HG02938 (cell line): ENCODE results near the gene C1orf167.

Experiments used
- ATAC-seq: cut with Tn5 transposase; IDR thresholded peaks from one replicate; pipeline ENCODE4 v1.9.1; 2021; ENCODE audit warnings: mild to moderate bottlenecking, moderate library complexity; ENCODE audit not compliant: unreplicated experiment

Gene C1orf167

DNA sequence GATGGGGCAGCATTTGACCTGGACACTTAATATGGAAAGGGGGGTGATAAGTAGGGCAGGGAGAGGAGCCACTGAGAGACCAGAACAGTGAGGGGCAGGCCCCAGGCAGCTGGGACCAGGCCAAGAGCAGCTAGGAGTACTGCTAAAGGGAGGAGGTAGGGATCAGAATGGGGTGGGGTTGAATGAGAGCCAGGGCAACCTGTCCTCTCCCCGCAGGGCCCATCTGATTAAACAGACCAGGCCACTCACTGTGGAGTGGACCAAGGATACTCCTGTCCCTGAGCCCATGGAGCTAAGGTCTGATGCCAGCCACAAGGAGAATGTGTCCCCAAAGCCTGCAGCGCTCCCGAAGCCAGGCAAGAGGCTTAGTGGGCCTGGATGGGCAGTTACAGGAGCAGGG lies 2.1 kb downstream of the C1orf167 start:
- no peak for ATAC-seq

DNA sequence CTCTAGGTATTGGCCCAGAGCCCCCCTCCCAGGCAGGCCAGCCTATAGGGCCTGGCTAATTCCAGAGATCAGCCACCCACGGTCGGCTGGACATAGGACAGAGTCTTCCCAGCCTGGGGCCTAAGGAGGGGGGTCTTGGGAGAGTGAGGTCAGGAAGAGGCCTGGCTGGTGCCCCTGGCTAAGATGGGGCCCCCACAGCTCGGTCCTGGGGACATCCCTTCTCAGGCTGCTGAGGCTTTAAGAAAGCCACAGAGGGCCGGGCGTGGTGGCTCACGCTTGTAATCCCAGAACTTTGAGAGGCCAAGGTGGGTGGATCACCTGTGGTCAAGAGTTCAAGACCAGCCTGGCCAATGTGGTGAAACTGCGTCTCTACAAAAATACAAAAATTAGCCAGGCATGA lies 2.5 kb downstream of the C1orf167 start:
- no peak for ATAC-seq

DNA sequence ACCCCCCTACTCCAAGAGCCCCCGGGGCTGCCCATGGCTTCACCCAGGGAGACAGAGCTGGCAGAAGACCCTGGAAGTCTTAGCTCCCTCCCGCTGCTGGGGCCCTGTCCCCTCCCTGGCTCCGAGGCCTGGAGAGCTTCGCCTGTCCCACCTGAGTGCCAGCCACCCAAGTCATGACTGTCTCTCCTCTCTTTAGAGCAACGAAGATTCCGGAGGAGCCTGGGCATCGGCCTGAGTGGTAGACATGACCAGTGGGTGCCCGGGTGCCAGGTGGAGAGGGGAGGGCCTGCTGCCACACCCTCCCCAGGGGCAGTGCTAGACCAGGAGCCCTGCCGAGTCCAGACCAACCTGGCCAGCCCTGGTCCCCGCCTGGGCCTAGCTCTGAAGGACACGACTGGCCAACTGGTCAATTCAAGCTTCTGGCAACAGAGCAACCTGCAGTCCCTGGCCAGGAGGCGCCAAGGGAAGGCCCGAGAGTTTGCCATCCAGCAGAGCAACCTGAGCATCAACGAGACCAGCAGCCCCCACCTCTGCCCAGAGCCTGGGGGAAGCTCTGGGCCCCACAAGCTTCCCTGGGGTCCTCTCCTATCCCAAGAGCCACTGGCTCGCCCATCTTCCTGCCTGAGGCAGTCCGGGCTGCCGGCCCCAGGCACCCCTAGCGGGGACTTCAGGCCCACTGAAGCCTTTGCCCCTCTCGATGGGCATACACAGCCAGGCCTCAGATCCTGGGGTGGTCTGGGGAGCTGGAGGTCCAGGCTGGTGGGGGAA lies 3.9 kb downstream of the C1orf167 start:
- ATAC-seq = no peak

DNA sequence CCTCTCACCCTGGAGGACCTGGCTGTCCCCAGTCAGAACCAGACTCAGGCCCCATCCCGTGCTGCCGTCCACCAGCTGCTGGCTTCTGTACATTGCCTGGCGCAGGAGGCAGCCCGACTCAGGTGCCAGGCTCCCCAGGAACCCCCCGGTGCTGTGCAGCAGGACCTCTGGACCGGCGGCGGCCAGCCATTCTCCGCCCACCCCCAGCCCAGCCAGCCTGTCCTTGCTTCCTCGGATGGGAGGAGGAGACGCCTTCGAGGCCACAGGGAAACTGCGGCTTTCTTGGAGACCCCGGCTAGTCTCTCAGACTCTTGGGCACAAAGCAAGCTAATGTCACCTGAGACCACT lies 4.4 kb downstream of the C1orf167 start:
- ATAC-seq = no peak

DNA sequence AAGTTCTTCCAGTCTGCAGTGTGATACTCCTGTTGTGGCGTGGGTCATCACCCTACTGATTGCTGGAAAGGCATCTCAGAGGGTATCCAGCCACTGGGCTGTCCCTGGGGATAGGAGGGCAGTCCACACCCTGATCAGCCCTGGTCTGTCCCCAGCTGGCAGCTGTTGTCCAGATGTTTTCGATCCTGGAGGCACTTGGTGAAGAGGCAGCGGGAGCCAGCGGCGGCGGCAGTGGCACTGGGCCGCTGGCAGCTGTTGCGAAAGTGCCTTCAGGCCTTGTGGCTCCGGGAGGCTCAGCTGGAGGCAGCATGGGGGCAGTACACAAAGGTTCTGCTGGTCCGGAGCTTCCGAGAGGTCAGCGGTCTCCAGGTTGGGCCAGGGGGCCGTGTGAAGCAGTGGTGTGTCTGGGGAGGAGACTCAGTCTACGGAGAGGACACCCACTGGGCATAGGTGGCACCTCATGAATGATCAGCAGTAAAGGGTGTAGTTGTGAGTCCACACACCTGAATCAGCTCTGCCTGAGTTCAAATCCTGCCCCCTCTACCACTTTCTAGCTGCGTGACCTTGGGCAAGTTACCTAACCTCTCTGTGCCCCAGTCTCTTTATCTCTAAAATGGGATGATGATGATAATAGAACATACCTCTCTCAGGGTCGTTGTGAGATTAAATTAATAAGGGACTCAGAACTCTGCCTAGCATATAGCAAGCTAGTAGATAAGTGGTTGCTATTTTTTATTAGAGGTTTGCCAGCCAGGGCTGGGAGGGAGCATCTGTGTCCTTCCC lies 6.1 kb downstream of the C1orf167 start:
- no peak for ATAC-seq

DNA sequence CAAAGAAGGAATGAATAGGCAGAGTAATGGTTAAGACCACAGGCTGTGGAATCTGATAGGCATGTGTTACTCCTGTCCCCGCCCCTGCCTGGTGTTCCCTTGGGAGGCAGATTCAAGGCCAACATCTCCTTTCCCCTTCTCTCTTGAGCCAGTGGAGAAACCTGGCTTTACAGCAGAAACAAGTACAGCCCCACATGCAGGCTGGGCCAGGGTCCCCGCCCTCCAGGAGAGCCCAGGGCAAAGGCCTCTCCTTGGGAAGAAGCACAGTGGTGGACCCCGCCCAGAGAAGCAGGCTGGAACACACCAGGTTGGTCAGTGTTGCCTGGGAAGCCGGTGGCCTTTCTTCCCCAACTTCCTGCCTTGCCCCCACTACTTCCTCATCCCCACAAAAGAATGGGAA lies 6.8 kb downstream of the C1orf167 start:
- no peak for ATAC-seq

DNA sequence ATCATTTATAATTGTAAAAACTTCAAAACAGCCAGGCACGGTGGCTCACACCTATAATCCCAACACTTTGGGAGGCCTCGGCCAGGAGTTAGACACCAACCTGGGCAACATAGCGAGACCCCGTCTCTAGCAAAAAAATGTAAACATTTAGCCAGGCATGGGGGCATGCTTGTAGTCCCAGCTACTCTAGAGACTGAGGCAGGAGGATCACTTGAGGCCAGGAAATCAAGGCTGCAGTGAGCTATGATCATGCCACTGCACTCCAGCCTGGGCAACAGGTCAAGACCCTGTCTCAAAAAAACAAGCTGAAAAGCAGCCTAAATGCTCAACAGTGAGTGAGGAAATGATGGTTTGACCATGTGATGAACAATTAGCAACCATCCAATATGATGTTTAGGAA lies 7.3 kb downstream of the C1orf167 start:
- no peak for ATAC-seq

DNA sequence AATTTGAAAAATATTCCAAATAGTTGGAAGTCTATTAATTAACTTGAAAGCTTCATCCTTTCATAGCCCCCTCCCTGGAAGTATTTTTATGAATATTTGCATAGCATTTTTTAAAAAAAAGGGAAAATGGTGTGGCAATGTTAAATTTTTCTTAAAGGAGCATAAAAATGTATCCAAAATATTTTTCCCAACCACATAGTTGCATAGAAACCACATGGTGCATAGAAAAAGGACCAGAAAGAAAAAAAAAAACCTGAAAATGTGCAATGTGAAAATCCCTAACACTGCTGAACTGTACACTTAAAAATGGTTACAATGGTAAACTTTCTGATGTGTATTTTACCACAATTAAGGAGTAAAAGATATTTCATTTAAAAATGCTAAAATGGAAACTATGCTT lies 8.0 kb downstream of the C1orf167 start:
- ATAC-seq = no peak

DNA sequence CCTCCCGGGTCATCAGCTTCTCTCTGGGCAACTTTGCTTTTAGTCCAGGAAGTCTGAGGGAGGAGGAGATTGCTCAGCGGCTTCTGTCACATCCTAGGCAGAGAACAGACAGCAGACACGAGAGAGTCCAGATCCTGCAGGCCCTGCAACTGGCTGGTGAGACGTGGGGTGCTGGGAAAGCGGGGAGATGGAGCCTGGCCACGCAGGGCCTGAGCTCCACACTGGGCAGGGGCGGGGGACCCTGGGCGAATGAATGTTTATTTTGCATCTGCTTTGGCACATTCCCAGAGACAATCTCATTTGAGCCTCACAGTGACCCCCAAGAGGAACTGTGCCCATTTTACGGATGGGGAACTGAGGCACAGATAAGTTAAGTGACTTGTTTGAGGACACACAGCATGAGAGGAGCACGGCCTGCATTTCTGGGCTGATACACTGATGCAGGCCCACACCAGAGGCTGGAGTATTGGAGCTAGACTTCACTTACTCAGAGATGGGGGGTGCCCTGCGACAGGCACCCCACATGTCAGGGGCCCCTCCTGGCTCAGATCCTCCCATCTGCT lies 9.6 kb downstream of the C1orf167 start:
- no peak for ATAC-seq

DNA sequence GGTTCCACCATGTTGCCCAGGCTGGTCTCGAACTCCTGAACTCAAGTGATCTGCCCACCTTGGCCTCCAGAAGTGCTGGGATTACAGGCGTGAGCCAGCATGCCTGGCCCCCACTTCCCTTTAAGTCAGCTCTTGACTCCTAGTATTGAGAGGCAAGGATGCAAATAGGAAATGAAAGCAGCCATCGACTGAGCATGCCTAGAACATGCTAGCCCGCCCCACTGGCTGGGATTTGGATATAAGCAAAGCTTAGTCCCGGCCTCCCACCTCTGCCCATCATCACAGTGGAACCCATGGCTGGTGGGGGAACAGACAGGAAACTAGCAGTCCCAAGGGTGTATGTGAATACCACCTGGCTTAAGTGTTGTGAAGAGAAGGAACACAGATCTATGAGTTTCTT lies 10.5 kb downstream of the C1orf167 start:
- no peak for ATAC-seq

DNA sequence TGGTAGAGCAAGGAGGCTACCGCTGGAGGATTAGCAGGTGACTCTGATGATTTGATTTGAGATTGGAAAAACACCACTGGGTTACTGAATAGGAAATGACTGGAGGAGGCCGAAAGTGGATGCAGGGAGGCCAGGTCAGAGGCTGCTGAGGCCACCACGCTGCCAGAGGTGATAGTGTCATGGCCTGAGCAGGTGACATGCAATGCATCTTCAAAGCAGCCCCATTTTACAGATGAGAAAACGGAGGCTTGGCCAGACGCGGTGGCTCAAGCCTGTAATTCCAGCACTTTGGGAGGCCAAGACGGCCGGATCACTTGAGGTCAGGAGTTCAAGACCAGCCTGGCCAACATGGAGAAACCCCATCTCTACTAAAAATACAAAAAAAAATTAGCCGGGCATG lies 12.8 kb downstream of the C1orf167 start:
- ATAC-seq = no peak

DNA sequence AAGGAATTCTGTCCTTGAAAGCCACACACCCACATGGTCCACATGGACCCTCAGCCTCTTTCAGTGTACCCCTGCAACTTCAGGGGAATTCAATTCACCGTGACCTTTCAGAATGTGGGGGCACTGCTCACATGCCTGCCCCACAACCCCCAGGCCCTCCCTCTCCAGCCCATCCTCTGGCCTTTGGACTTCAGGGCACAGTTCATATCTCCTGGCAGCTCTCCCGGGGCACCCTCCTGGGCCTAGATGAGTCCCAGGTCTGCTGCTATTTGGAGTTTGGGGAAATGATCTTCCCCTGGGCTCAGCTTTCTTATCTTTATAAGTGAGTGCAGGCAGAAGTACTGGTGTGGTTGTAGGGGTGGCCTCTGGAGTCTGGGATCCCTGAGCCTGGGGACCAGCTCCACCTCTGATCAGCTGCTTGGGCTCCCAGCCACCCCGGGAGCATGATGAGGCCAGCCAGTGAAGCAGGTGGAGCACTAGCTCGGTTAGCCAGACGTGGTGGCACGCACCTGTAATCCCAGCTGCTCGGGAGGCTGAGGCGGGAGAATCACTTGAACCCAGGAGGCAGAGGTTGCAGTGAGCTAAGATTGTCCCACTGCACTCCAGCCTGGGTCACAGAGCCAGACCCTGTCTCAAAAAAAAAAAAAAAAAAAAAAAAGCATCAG lies 15.8 kb downstream of the C1orf167 start:
- ATAC-seq = no peak

DNA sequence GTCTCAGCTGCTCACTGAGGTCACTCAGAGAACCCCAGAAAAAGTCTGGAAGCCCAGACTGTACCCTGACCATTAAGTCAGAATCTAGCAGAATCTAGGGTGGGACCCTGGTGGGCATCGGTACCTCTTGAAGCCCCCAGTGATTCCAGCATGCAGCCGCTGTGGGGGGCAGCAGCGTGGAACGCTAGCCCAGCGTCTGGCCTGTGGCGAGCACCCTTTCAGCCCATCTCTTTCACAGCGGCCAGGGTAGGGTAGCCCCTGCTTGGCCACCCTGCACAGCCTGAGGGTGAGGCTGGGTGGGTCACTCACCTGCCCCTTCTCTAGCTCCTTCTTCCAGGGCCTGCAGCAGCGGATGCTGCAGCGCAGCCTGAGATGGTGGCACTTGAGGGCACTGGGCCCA lies 16.3 kb downstream of the C1orf167 start:
- no peak for ATAC-seq

DNA sequence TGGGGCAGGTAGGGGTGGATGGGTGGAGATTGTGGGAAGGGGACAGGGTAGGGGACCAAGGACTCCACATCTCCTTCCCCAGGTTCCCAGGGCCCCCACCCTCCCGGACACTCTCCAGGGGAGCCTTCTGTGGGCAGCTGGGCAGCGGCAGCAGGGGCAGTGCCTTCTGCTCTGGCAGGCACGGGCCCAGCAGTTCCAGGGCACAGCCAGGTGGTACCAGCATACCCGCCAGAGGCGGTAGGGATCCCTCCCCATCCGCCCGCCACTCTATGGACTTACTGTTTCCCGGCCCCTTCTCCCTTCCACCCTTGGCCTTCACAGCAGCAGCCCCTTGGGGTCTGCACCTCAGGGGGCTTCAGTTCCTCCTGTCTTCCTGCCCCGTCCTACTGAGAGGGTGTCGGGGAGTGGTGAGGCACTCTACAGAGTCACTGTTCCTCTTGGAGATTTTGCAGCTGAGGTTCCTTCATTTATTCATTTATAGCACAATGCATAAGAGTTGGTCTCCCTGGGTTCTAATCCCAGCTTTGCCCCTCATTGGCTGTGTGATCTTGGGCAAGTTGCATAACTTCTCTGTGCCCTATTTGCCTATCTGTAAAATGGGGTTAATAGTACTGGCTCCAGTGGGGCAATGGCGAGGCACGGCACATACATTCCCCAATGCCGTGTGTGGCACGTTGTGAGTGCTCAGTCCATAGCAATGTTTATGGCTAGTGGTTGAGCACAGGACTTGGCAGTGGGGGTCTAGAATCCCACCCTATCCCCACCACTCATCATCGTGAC lies 17.0 kb downstream of the C1orf167 start:
- no peak for ATAC-seq

DNA sequence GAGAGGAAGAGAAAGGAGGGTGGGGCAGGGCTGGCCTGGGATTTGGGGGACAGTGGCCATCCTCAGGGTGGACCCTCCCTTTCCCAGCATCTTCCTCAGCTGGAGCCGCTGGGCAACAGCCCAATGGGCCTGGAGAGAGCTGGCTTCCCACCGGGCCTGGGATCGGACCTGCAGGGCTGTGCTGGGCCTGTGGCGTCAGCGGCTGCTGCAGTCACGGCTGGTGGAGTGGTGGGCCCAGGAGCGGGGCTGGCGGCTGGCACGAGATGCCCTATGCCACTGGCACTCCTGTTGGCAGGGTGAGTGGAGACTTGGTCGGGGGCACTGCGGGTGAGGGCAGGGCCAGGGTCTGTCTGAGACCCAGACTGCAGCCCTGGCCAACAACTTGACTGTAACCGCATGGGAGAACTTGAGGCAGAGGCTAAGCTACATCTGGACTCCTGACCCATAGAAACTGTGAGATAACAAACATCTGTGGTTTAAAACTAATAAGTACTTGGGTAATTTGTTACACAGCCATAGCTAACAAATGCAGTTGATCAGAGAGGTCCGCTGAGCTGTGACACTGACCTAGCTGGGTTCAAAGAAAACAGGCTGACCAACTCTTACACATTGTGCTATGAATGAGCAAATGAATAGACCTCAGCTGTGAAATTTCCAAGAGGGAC lies 17.9 kb downstream of the C1orf167 start:
- ATAC-seq = no peak

DNA sequence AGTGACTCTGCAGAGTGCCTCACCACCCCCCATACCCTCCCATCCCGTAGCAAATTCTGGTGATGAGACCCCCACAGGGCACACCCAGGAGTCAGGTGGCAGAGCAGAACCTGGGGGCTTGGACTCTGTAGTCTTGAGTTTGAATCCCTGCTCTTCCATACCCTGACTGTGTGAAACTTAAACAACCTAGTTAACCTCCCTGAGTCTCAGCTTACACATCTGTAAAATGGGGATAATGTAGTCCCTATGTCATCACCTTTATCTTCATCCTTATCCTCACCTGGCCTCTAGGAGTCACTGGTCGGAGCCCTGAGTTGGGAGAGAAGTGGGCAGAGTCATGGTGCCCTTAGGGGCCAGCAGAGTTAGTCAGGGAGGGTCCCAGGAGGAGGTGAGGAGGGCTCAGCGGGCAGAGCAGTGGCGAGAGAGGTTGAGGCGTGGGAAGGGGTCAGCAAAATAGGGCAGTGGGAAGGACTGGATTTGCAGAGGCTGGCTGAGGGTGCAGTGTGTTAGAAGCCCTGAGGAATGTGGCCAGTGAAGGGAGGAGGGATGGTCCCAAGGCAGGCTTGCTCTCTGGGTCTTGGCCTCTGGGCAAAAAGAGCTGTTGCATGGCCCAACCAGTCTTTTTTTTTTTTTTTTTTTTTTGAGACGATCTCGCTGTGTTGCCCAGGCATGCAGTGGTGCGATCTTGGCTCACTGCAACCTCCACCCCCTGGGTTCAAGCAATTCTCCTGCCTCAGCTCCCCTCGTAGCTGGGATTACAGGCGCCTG lies 18.6 kb downstream of the C1orf167 start:
- no peak for ATAC-seq

DNA sequence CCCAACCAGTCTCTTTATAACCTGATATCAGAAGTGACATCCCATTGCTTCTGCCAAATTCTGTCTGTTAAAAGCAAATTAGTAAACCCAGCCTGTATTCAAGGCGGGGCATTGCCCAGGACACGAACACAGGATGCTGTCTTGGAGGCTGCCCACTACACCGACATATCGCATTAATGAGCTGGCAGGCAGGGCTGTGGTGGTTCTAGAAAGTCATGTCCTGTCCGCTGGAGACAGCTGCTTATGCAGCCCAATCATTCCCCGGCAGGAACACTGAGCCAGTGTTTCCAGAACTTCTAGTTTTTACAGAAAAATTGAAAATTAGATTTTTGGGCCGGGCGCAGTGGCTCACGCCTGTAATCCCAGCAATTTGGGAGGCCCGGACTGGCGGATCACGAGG lies 19.3 kb downstream of the C1orf167 start:
- ATAC-seq = no peak

DNA sequence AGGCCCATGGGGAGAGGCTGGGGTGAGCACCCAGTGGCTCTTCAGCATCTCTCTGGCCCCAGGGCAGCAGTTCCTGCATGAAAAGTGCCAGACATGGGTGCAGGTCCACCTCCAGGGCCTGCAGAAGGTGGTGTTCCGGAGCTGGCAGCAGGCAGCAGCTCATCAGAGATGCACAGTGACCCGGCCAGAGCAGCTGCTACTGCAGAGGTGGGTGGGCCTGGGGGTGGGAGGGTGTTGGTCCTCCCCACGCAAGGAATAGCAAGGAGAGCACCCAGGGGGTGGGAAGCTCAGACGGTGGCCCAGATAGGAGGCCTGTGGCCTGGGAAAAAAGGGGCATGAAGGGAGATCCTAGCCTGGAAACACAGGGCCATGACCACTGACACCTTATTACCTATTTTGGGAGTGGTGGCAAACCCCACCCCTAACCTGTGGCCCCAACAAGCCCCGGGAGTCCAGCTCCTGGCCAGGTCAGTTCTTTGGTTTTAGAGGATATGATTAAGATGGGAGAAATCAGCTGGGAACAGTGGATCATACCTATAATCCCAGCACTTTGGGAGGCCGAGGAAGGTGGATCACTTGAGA lies 20.2 kb downstream of the C1orf167 start:
- no peak for ATAC-seq

DNA sequence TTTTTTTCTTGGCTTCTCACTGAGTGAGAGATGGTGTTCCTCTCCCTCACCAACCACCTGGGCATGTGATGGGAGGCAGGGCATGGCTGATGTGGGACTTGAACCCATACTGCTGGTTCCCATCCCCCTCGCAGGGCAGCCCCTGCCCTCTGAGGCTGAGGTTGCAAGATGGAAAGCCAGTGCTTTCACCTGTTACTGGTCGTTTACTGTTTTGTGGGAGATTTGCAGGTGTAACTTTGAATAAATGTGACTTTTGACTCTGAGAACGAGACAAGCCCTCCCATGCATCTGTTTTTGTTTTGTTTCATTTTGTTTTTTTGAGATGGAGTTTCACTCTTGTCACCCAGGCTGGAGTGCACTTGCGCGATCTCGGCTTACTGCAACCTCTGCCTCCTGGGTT lies 21.6 kb downstream of the C1orf167 start:
- ATAC-seq = no peak
